ENCODE data around the gene OGFRL1. TPM values are rescaled to one million over a fixed set of nuclear protein-coding genes. Genes with fewer than 3 reads are reported as not detected.

The OGFRL1 gene
- total and polyA plus RNA-seq, 5 donors from 2014 or later, result 1.3 to 8.8 (median 2.0) TPM

DNA sequence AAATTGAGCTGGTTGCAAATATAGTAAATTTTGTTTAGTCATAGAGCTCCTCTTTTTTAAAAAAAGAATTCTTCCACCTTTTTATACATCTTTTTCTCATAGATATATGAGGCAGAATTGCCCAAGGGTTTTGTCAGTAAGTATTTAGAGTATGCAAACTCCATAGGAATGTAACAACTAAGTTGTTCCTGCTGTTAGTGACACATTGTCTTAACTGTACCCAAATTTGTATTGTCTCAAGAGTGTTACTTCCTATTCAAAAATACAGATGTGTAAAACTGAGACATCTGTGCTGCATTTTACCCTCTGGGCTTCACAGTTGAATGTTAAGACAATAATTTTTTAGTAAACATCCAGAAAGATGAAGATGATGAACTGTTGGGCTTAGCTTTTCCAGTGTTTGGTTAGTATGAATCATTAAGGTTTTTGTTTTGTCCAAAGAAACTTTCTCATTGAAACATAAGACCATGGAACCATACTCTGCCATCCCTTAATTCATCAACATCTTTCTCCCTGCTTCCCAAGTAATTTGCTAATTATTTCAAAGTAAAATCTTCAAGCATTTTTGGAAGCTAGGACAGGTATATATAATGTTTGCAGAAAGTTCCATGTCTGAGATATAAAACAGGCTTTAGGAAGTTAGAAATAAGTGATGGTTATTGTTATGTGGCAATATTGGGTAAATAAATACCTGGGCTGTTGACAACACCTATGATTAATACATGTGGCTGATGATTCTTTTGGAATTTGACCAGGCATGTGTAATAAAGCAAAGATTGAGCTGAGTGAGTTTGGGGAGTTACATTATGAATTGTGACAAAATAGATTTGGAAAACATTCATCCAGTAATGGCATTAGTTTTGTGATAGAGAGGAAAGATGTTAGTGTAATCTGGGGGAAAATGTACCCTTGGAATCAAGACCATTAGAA lies 11.2 kb downstream of the OGFRL1 start:
- H3K9me3 Mint-ChIP-seq, result no peaks in the 10 kb centered on the region
- H3K4me1 Mint-ChIP-seq, result peaks cover 0 to 12% (median 1%) of the 10 kb centered on the region in 4 donors
- Histone ChIP-seq H3K27ac (ENCODE audit: insufficient read depth, low read length, poor library complexity, severe bottlenecking) (no peak overlapping the region), H3K4me3 (ENCODE audit: low read depth, low read length) (no peak overlapping the region), H3K27me3 (ENCODE audit: control insufficient read depth, insufficient read depth, low read length) (no peaks in the 10 kb centered on the region), H3K36me3 (ENCODE audit: control insufficient read depth, insufficient read depth, low read length) (peaks cover 7% of the 10 kb centered on the region), H3K9me3 (ENCODE audit: control insufficient read depth in 2 of 2, low read length in 2 of 2) (no peaks in the 10 kb centered on the region), H3K4me1 (ENCODE audit: control insufficient read depth, insufficient read depth, low read length, poor library complexity, severe bottlenecking) (no peaks in the 10 kb centered on the region)
- DNase-seq (no peak), ATAC-seq (ENCODE audit: low read depth in 2 of 2) (no peak)
- H3K27me3 Mint-ChIP-seq, result no peaks in the 10 kb centered on the region
- H3K36me3 Mint-ChIP-seq, result peaks cover 26% of the 10 kb centered on the region
- H3K4me3 Mint-ChIP-seq, result no peak overlapping the region
- no peak overlapping the region for H3K27ac Mint-ChIP-seq

DNA sequence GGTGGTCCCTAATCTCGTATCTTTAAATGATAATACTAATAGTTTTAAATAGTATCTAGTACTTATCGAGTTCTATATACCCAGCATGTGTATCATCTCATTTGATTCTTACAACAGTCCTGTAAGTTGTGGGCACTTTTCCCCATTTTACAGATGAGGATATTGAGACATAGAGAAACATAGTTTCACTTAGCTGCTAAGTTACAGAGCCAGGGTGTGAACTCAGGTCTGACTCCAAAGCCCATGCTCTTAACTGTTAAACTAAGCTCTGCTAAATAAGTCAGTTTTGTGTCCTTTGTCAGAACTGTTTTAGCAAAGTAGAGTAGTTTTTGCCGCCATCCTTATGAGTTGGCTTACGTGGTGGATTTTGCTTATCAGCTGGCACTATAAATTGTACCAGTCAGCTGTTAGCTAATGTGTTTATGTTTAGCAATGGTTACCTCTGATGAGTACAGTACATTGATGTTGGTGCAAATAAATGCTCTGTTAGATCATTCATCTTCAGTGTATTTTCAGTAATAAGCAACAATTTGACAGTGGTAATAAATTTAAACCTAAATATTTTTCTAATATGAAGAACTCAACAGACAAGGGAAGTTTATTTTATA lies 12.1 kb downstream of the OGFRL1 start:
- H3K4me1 Mint-ChIP-seq, result peaks cover 0 to 12% (median 0%) of the 10 kb centered on the region in 4 donors
- H3K4me3 ChIP-seq (ENCODE audit: low read depth, low read length), result no peak overlapping the region
- no peak overlapping the region for H3K4me3 Mint-ChIP-seq
- H3K27ac ChIP-seq (ENCODE audit: insufficient read depth, low read length, poor library complexity, severe bottlenecking), result no peak overlapping the region
- no peaks in the 10 kb centered on the region for H3K27me3 Mint-ChIP-seq
- no peaks in the 10 kb centered on the region for H3K9me3 ChIP-seq (ENCODE audit: control insufficient read depth in 2 of 2, low read length in 2 of 2)
- H3K36me3 Mint-ChIP-seq, result peaks cover 19% of the 10 kb centered on the region
- H3K9me3 Mint-ChIP-seq, result no peaks in the 10 kb centered on the region
- H3K27me3 ChIP-seq (ENCODE audit: control insufficient read depth, insufficient read depth, low read length), result no peaks in the 10 kb centered on the region
- H3K4me1 ChIP-seq (ENCODE audit: control insufficient read depth, insufficient read depth, low read length, poor library complexity, severe bottlenecking), result no peaks in the 10 kb centered on the region
- H3K27ac Mint-ChIP-seq, result peak overlapping the region in 1 of 3 donors; percentile 30
- no peak for DNase-seq
- peaks cover 6% of the 10 kb centered on the region for H3K36me3 ChIP-seq (ENCODE audit: control insufficient read depth, insufficient read depth, low read length)
- ATAC-seq (ENCODE audit: low read depth in 2 of 2), result no peak

DNA sequence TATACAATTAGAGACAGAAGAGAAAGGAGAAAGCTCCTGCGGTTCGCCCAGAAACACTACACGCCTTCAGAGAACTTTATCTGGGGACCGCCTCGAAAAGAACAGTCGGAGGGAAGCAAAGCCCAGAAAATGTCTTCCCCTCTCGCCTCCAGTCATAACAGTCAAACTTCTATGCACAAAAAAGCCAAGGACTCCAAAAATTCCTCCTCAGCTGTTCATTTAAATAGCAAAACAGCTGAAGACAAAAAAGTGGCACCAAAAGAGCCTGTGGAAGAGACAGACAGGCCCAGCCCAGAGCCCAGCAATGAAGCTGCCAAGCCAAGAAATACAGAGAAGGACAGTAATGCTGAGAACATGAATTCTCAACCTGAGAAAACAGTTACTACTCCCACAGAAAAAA lies 12.9 kb downstream of the OGFRL1 start:
- ATAC-seq (ENCODE audit: low read depth in 2 of 2), result no peak
- H3K27ac ChIP-seq (ENCODE audit: insufficient read depth, low read length, poor library complexity, severe bottlenecking), result no peak overlapping the region
- H3K4me1 Mint-ChIP-seq, result peaks cover 0 to 12% (median 0%) of the 10 kb centered on the region in 4 donors
- no peaks in the 10 kb centered on the region for H3K9me3 Mint-ChIP-seq
- no peak overlapping the region for H3K4me3 ChIP-seq (ENCODE audit: low read depth, low read length)
- no peak overlapping the region for H3K27ac Mint-ChIP-seq
- H3K4me3 Mint-ChIP-seq, result no peak overlapping the region
- no peaks in the 10 kb centered on the region for H3K9me3 ChIP-seq (ENCODE audit: control insufficient read depth in 2 of 2, low read length in 2 of 2)
- no peaks in the 10 kb centered on the region for H3K4me1 ChIP-seq (ENCODE audit: control insufficient read depth, insufficient read depth, low read length, poor library complexity, severe bottlenecking)
- H3K27me3 ChIP-seq (ENCODE audit: control insufficient read depth, insufficient read depth, low read length), result no peaks in the 10 kb centered on the region
- DNase-seq, result no peak
- peaks cover 5% of the 10 kb centered on the region for H3K36me3 ChIP-seq (ENCODE audit: control insufficient read depth, insufficient read depth, low read length)
- H3K27me3 Mint-ChIP-seq, result no peaks in the 10 kb centered on the region
- peaks cover 18% of the 10 kb centered on the region for H3K36me3 Mint-ChIP-seq

DNA sequence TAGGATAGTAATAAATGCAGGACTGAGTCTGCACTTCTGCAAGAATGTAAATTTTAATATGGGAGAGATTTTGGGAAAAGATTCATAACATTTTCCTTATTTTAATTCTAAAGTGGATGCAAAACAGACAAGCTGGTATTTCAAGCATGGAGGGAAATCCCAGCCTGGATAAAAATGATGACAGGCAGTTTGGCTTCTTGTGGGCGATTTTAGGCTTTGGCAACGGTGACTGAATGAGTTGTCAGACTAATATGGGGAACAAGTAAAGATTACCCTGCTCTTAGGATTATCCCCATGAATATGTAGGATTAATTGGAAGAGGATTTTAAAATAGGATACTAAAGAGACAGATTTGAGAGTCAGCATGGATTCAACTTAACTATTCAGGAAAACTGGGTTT lies 21.0 kb downstream of the OGFRL1 start:
- H3K27ac ChIP-seq (ENCODE audit: insufficient read depth, low read length, poor library complexity, severe bottlenecking), result no peak overlapping the region
- no peaks in the 10 kb centered on the region for H3K36me3 ChIP-seq (ENCODE audit: control insufficient read depth, insufficient read depth, low read length)
- DNase-seq (no peak), ATAC-seq (ENCODE audit: low read depth in 2 of 2) (no peak)
- H3K27ac Mint-ChIP-seq, result no peak overlapping the region
- no peaks in the 10 kb centered on the region for H3K4me1 Mint-ChIP-seq
- no peak overlapping the region for H3K4me3 Mint-ChIP-seq
- H3K4me3 ChIP-seq (ENCODE audit: low read depth, low read length), result no peak overlapping the region
- H3K9me3 ChIP-seq (ENCODE audit: control insufficient read depth in 2 of 2, low read length in 2 of 2), result no peaks in the 10 kb centered on the region
- no peaks in the 10 kb centered on the region for H3K9me3 Mint-ChIP-seq
- no peaks in the 10 kb centered on the region for H3K27me3 ChIP-seq (ENCODE audit: control insufficient read depth, insufficient read depth, low read length)
- no peaks in the 10 kb centered on the region for H3K36me3 Mint-ChIP-seq
- no peaks in the 10 kb centered on the region for H3K4me1 ChIP-seq (ENCODE audit: control insufficient read depth, insufficient read depth, low read length, poor library complexity, severe bottlenecking)
- H3K27me3 Mint-ChIP-seq, result no peaks in the 10 kb centered on the region

DNA sequence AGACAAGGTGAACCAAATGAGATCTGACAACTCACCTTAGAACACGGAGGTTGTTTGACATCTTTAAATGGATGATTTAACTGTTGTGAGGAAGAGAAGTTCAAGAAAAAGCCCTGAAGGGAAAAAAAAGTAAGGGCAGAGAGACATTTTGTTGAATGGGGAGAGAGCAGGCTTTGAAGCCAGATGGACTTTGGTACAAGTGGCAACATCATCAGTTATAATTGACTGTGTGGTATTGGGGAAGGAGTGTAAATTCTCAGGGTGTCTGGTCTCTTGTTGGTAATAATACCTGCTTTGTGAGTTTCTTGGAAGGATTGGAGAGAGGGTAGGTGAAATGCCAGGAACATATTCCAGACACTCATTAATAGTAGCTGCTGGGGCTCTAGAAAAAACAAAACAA lies 21.6 kb downstream of the OGFRL1 start:
- no peaks in the 10 kb centered on the region for H3K9me3 ChIP-seq (ENCODE audit: control insufficient read depth in 2 of 2, low read length in 2 of 2)
- no peaks in the 10 kb centered on the region for H3K4me1 Mint-ChIP-seq
- no peak overlapping the region for H3K27ac ChIP-seq (ENCODE audit: insufficient read depth, low read length, poor library complexity, severe bottlenecking)
- no peaks in the 10 kb centered on the region for H3K36me3 ChIP-seq (ENCODE audit: control insufficient read depth, insufficient read depth, low read length)
- DNase-seq (no peak), ATAC-seq (ENCODE audit: low read depth in 2 of 2) (no peak)
- no peak overlapping the region for H3K4me3 ChIP-seq (ENCODE audit: low read depth, low read length)
- H3K27me3 Mint-ChIP-seq, result no peaks in the 10 kb centered on the region
- H3K36me3 Mint-ChIP-seq, result no peaks in the 10 kb centered on the region
- H3K9me3 Mint-ChIP-seq, result peaks cover 0 to 1% (median 0%) of the 10 kb centered on the region in 7 donors
- no peaks in the 10 kb centered on the region for H3K27me3 ChIP-seq (ENCODE audit: control insufficient read depth, insufficient read depth, low read length)
- H3K4me1 ChIP-seq (ENCODE audit: control insufficient read depth, insufficient read depth, low read length, poor library complexity, severe bottlenecking), result no peaks in the 10 kb centered on the region
- no peak overlapping the region for H3K27ac Mint-ChIP-seq
- no peak overlapping the region for H3K4me3 Mint-ChIP-seq

DNA sequence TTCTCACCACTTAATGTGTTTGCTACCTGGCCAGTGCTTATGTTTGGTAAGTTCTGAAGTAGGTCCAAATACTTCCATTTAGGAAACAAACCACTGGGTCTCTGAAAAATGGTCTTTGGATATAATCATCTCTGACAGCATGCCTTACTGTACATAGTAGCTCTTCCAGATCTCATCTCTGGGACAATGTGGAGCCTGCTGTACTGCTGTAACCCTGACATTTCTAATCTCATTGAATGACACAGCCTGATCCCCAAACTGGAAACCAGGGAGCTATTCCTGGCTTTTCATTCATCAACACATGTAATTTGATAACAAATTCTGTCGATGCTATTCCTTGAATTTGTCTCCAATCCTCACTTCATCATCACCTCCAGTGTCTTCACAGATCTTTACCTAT lies 23.5 kb downstream of the OGFRL1 start:
- DNase-seq (no peak), ATAC-seq (ENCODE audit: low read depth in 2 of 2) (no peak)
- H3K36me3 ChIP-seq (ENCODE audit: control insufficient read depth, insufficient read depth, low read length), result no peaks in the 10 kb centered on the region
- H3K4me3 ChIP-seq (ENCODE audit: low read depth, low read length), result no peak overlapping the region
- no peaks in the 10 kb centered on the region for H3K9me3 ChIP-seq (ENCODE audit: control insufficient read depth in 2 of 2, low read length in 2 of 2)
- no peaks in the 10 kb centered on the region for H3K27me3 ChIP-seq (ENCODE audit: control insufficient read depth, insufficient read depth, low read length)
- H3K27ac ChIP-seq (ENCODE audit: insufficient read depth, low read length, poor library complexity, severe bottlenecking), result no peak overlapping the region
- Mint-ChIP-seq H3K27ac (no peak overlapping the region), H3K27me3 (no peaks in the 10 kb centered on the region), H3K4me3 (no peak overlapping the region), H3K4me1 (no peaks in the 10 kb centered on the region), H3K36me3 (no peaks in the 10 kb centered on the region), H3K9me3 (peaks cover 0 to 2% (median 0%) of the 10 kb centered on the region in 7 donors)
- H3K4me1 ChIP-seq (ENCODE audit: control insufficient read depth, insufficient read depth, low read length, poor library complexity, severe bottlenecking), result no peaks in the 10 kb centered on the region

DNA sequence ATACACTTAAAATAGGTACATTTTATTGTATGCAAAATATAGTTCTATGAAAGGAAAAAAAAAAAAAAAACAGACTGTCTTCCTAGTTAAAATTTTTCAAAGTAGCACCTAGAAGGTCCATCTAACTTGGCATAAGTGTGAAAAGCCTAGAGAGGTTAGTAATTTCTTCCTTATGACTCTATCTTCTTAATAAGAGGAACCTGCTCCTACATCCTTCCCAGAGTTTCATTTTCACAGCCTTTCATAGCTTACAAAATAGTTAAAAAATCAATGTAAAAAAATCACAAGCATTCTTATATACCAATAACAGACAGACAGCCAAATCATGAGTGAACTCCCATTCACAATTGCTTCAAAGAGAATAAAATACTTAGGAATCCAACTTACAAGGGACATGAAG lies 28.8 kb downstream of the OGFRL1 start:
- H3K4me3 Mint-ChIP-seq, result no peak overlapping the region
- H3K4me1 Mint-ChIP-seq, result no peaks in the 10 kb centered on the region
- no peaks in the 10 kb centered on the region for H3K9me3 ChIP-seq (ENCODE audit: control insufficient read depth in 2 of 2, low read length in 2 of 2)
- H3K27me3 ChIP-seq (ENCODE audit: control insufficient read depth, insufficient read depth, low read length), result no peaks in the 10 kb centered on the region
- no peak overlapping the region for H3K27ac Mint-ChIP-seq
- no peaks in the 10 kb centered on the region for H3K27me3 Mint-ChIP-seq
- H3K9me3 Mint-ChIP-seq, result peaks cover 0 to 7% (median 3%) of the 10 kb centered on the region in 7 donors
- no peak for ATAC-seq (ENCODE audit: low read depth in 2 of 2)
- H3K36me3 ChIP-seq (ENCODE audit: control insufficient read depth, insufficient read depth, low read length), result no peaks in the 10 kb centered on the region
- H3K27ac ChIP-seq (ENCODE audit: insufficient read depth, low read length, poor library complexity, severe bottlenecking), result no peak overlapping the region
- H3K4me3 ChIP-seq (ENCODE audit: low read depth, low read length), result no peak overlapping the region
- DNase-seq, result no peak
- H3K36me3 Mint-ChIP-seq, result no peaks in the 10 kb centered on the region
- H3K4me1 ChIP-seq (ENCODE audit: control insufficient read depth, insufficient read depth, low read length, poor library complexity, severe bottlenecking), result no peaks in the 10 kb centered on the region

Measured in CD4-positive, CD25-positive, alpha-beta regulatory T cell (primary cell).